Pulmonary artery endothelial cell (primary cell): ENCODE measurements around the gene ZFR2. TPM values are rescaled to one million over a fixed set of nuclear protein-coding genes. Genes with fewer than 3 reads are reported as not detected.
"Not testable (repeated sequence)": the region's sequence is repeated elsewhere in the genome, so short reads cannot be mapped to it uniquely, and the experiment has no call there.

ENCODE experiments used
- DNase-seq: peaks from one replicate; pipeline ENCODE4 v3.0.0-alpha.2; 2011; ENCODE audit warnings: low read depth, low spot score
- total RNA-seq: library from RNA; depleted of rRNA; stranded (reverse); fragments of >200 nt; gene quantifications from 2 replicates; pipeline ENCODE4 v1.2.3, GENCODE V29; 2014

ZFR2 gene
- not detected in 2 replicates for total RNA-seq

DNA sequence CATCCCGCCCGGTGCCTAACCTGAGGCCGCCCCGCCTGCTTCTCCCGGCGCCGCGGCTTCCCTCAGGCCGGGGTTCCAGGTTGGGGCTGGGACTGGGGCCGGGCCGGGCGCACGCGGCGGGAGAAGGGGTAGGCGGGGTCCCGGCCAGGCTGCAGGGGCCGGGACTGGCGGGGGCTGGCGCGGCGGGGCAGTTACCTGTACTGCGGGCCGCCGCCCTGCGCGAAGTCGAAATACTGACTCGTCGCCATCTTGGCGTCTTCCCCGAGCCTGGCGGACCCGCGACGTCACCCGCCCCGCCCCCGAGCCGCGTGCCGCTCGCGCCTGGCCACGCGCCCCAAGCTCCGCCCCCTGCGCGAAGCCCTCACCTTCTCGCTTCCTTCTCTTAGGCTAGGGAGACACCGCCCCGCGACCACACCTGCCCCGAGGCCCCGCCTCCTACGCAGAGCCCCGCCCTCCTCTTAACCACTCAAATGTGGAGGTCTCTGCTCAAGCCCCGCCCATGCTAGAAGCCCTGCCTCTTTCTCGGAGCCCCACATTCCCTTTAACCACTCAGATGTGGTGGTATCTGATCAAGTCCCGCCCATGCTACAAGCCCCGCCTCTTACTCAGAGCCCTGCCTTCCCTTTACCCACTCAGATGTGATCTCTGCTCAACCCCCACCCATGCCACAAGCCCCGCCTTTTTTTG is at the start of gene ZFR2:
Gene ZFR2, minus strand, starts transcription at position 269 of the 687 bp plus-strand sequence. Its CDS starts 21 bp downstream, at position 248.
- DNase-seq, result no peak

- no peak for DNase-seq
These were observed 47.2 kb upstream of the ZFR2 start for GRCh38 chr19:3916033-3916432.

GRCh38 chr19:3914199-3914598 is 45.4 kb upstream of the ZFR2 start:
- no peak for DNase-seq

- DNase-seq, result no peak
These were observed 41.3 kb upstream of the ZFR2 start for GRCh38 chr19:3910105-3910504.

- DNase-seq, result no peak
These were observed 39.6 kb upstream of the ZFR2 start for GRCh38 chr19:3908266-3909054.

DNA sequence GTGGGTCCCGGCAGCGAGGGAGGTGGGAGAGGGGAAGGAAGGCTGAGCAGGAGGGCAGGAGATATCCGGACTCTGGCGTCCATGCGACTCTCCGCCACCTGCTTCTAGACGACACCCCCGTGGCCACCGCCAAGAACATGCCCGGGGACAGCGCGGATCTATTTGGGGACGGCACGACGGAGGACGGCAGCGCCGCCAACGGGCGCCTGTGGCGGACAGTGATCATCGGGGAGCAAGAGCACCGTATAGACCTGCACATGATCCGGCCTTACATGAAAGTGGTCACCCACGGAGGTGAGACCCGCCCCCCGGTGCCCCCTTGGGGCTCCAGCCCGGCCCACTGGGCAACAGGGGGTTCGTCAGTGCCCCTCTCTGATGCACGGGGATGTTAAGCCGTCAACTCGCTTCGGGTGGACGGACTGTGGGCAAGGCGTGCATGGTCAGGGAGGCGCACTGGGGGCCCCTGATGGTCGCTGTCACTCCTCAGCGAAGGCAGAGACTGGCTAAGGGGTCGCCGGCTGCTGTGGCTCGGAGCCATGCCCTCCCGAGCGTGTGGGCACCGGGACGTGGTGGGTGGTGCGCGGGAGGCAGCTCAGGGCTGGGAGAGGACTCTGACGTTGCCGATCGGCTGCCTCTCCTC is 38.9 kb upstream of the ZFR2 start:
- no peak for DNase-seq

DNA sequence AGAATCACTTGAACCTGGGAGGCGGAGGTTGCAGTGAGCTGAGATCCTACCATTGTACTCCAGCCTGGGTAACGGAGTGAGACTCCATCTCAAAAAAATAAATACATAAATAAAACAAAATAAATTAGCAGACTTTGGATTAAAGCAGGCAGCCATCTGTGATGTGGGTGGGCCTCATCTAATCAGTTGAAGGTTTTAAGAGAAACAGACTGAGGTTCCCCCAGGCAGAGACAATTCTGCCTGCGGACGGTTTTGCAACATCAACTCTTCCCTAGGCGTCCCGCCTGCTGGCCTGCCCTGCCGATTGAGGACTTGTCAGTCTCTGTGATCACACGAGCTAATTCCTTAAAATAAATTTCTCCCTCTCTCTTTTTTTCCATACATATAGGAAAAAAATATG is 35.4 kb upstream of the ZFR2 start:
- DNase-seq, result no peak

- DNase-seq, result no peak
These were observed 33.6 kb upstream of the ZFR2 start for GRCh38 chr19:3902317-3902973.

DNA sequence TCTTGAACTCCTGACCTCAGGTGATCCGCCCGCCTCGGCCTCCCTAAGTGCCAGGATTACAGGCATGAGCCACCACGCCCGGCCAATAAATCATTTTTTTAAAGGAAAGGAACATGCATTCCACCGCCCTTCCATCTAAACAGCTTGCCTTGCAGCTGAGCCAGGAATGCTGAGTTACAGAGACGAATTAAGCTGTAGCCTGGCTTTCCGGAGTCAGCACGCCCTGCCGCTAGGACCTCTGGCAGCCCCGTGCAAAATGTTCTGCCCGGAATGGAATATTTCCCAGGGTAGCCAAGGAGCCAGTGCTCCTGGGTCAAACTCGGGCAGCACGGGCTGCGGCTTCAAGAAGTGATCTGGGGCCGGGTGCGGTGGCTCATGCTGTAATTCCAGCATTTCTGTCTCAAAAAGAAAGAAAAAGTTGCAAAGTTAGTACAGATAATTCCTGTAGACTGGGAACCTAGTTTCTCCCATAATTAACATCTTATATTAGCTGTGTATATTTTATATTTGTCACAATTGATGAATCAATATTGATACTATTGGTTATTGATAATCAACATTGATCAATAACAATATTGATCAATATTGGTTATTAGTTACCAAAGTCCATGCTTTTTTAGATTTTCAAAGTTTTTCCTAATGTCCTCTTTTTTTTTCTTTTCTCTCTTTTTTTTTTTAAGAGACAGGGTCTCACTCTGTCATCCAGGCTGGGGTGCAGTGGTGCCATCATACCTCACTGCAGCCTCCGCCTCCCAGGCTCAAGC is 30.9 kb upstream of the ZFR2 start:
- no peak for DNase-seq

DNA sequence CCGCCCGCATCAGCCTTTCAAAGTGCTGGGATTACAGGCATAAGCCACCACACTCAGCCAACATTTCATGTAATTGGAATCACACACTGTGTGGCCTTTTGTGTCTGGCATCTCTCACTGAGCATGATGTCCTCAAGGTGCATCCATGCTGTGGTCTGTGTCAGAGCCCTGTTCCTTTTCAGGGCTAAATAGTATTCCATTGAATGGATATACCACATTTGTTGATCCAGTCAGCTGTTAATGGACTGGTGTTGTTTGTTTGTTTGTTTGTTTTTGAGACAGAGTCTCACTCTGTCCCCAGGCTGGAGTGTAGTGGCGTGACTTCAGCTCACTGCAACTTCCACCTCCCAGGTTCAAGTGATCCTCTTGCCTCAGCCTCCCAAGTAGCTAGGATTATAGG is 29.6 kb upstream of the ZFR2 start:
- DNase-seq, result no peak

DNA sequence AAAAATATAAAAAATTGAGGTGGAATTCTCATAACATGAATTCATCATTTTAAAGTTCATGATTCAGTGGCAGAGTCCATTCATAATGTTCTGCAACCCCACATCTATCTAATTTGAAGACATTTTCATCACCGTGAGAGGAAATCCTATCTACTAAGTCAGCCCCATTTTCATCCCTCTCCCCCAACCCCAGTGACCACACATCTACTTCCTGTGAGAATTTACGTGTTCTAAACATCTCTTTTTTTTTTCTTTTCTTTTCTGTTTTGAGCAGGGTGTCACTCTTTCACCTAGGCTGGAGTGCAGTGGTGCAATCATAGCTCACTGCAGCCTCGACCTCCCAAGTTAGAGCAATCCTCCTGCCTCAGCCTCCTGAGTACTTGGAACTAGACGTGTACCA is 29.1 kb upstream of the ZFR2 start:
- no peak for DNase-seq

GRCh38 chr19:3895788-3896187 is 26.9 kb upstream of the ZFR2 start:
- DNase-seq, result no peak

DNA sequence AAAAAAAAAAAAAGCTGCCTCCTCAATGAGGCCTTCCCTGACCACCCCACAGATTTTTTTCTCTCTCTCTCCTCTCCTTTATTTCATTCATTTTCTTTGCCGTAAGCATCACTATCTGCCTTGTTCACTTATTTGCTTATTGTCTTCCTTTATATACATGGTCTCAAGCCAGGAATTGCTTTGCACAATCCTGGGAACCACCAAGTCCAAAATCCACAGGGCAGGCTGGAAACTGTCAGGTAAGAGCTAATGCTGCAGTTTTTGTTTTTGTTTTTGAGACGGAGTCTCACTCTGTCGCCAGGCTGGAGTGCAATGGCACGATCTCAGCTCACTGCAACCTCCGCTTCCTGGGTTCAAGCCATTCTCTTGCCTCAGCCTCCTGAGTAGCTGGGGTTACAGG is 26.1 kb upstream of the ZFR2 start:
- not testable (repeated sequence) for DNase-seq

DNA sequence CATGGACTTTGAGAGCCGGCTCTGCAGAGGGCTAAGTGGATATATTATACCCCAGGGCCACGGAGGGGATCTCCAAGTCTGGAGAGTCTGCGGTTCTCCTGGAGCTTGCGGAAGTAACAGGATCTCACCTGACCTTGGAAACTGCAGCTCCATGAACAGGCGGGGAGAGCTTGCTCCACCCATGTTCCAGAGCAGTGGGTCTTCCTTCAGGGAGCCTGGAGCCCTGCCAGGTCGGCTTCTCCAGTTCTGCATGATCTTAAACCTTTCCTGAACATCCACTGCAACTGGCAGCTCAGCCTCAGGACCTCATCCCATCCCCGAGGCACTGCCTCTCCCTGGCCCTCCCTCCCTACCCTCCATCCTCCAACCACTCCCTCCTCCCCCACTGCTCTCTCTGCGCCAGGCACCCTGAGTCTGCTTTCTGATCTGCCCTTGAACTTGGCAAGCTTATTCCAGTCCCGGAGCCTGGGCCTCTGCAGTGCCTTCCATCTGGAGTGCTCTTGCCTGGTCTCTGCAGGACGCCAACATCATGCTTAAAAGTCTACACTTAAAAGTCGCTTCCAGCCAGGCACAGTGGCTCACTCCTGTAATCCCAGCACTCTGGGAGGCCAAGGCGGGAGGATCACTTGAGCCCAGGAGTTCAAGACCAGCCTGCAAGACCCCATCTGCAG is 24.8 kb upstream of the ZFR2 start:
- DNase-seq, result no peak

DNA sequence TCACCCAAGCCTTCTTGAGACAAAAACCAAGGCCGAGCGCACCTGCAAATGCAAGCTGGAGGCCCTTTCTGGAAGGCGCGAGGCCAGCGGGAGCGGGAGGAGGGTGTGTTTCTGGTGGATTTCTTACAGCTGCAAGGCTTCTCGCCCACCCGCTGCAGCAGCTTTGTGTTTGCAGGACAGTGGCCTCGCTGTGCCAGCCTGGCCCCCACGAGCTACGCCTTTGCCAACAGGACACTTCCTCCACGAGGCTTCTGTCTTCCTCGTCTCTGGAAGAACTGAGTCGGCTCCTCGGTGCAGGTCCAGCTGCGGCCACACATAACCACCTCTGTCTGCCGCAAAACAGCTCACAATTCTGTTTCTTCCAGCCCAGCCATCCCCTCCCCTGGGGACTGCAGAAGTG is 21.8 kb upstream of the ZFR2 start:
- DNase-seq, result no peak

DNA sequence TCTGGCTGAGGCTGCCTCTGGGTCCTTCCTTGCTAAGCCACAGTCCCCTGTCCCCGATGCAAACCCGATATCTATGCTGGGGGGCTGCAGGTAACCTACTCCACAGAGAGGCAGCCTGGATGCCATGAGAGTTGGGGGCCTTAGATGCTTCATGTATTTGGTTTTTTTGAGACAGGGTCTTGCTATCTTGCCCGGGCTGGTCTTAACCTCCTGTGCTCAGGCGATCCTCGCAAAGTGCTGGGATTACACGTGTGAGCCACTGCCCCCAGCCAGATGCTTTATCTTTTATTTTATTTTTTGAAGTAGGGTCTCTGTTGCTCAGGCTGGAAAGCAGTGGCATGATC is 13.2 kb upstream of the ZFR2 start:
- no peak for DNase-seq

- no peak for DNase-seq
These were observed 12.6 kb upstream of the ZFR2 start for GRCh38 chr19:3881272-3882040.

DNA sequence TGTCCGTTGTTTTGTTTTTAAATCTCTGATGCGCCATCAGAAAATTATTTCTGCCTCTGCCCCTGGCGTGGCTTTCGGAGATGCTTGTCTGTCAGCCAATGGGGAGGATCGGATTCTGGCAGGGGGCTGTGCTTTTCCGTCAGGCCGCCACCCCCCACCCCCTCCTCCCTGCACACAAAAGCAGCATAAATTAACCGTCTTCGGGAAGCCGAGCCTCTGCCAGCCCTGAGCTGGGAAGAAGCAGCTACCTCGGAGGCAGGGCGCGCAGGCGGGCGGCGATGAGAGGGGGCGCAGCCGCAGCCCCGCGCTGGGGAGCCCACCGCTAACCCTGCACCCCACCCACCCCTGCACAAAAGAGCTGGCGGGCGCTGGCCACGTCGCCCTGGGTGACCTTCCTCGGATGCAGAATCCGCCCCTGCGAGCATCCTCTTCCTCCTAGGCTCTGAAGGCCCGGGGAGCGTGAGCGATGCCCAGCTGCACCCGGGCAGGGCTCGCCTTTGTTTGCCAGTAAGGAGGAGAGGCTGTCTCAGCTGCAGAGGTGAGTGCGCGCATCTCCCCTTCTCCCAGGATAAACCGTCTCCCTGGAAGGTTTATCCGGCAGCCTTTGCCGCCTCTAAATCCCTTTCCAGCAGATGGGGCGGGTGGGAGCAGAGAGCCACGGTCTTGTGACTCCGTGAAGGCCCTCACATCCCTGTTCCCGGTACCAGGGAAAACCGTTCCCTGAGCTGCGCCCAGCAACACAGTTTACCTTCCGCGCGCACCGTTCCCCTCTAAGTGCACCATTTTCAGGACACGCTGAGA is 11.8 kb upstream of the ZFR2 start, which contains the start of gene ATCAY:
Gene ATCAY, plus strand, starts transcription at position 215 of the 801 bp plus-strand sequence. CDS start 5,083 bp downstream, outside the sequence.
- DNase-seq, result no peak

GRCh38 chr19:3879656-3880055 is 10.8 kb upstream of the ZFR2 start:
- no peak for DNase-seq
